ENCODE measurements around the gene CABCOCO1. TPM values are rescaled to one million over a fixed set of nuclear protein-coding genes. Genes with fewer than 3 reads are reported as not detected.
A peak's percentile ranks its signal among the peaks of the same experiment; 100 is the strongest.

Gene CABCOCO1
- total and polyA plus RNA-seq, 9 of the 15 experiments (the other 6 are each of a cell fraction or from before 2014, with no cell fraction given), result 0.04 TPM; not detected in 8

DNA sequence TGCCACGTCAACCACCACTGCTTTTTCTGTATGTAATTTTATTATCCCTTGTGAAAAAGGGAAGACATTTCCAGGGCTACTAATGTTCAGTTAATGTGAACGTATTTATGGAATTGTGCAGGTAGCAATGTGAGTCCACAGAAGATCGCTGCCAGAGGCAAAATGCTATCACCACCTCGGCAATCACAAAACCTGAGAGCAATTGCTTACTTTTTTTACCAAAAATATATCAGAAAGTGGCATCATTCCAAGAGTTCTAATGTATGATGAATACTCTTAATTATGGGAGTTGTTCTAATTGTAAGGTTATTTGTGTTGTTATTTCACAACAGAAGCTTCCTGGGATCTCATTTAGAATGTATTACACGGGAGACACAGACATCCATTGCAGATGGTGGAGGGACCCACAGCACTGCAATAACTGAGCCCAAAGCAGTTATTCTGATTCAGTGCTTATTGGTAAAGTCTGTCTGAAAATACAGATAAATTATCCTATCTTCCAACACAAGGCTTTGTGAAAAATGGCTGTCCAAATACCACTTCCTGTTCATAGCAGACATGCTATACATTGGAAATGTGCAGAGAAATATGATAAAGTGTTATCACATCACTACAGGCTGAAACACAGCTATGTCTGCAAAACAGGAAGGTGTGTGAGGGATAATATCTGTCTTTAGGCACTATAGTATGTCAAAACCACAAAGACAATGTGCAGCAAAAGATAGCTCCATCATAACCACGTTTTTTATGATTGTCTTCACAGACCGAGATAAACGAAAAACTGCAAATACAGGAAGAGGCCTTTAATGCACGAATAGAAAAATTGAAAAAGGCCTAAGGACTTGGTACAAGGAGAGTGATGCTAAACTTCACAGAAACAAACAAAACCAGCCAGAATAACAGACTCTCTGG, 102.7 kb downstream of the CABCOCO1 start (continued):
- TF ChIP-seq, protein P1, sequence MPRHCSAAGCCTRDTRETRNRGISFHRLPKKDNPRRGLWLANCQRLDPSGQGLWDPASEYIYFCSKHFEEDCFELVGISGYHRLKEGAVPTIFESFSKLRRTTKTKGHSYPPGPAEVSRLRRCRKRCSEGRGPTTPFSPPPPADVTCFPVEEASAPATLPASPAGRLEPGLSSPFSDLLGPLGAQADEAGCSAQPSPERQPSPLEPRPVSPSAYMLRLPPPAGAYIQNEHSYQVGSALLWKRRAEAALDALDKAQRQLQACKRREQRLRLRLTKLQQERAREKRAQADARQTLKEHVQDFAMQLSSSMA (CRISPR knock-in tag; IDR thresholded peaks at IDR 0.05), result no peak
- TF ChIP-seq BCL6 (CRISPR knock-in tag; IDR thresholded peaks at IDR 0.05) (peak; percentile 90; the same call in 1 of the 2 replicates), GABPA (tag; conservative IDR thresholded peaks at IDR 0.05; ENCODE audit: low read depth) (peak; percentile 90), TAF1 (IDR thresholded peaks at IDR 0.05; ENCODE audit: control insufficient read depth, extremely low read depth, insufficient read depth, low read length, severe bottlenecking) (peak; percentile 41), SMARCA4 (IDR thresholded peaks at IDR 0.05) (peak; percentile 100), EZH2 (IDR thresholded peaks at IDR 0.05; ENCODE audit: borderline replicate concordance, low read depth, low read length) (peak; percentile 99; the same call in 1 of the 2 replicates), TOE1 (IDR thresholded peaks at IDR 0.05; ENCODE audit: borderline replicate concordance) (peak; percentile 86), TOE1 (CRISPR knock-in tag; IDR thresholded peaks at IDR 0.05; ENCODE audit: borderline replicate concordance, low read depth) (peak; percentile 80; the same call in 1 of the 2 replicates), CHD1 (IDR thresholded peaks at IDR 0.05; ENCODE audit: low read length) (no peak), ERF (CRISPR knock-in tag; IDR thresholded peaks at IDR 0.05) (0 out of 2 replicates have a peak, but pooled peaks have one; percentile 87)
- TF ChIP-seq, protein P2, sequence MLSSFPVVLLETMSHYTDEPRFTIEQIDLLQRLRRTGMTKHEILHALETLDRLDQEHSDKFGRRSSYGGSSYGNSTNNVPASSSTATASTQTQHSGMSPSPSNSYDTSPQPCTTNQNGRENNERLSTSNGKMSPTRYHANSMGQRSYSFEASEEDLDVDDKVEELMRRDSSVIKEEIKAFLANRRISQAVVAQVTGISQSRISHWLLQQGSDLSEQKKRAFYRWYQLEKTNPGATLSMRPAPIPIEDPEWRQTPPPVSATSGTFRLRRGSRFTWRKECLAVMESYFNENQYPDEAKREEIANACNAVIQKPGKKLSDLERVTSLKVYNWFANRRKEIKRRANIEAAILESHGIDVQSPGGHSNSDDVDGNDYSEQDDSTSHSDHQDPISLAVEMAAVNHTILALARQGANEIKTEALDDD (IDR thresholded peaks at IDR 0.05), result peak; percentile 78; the same call in 1 of the 2 replicates
- TF ChIP-seq, protein P3, sequence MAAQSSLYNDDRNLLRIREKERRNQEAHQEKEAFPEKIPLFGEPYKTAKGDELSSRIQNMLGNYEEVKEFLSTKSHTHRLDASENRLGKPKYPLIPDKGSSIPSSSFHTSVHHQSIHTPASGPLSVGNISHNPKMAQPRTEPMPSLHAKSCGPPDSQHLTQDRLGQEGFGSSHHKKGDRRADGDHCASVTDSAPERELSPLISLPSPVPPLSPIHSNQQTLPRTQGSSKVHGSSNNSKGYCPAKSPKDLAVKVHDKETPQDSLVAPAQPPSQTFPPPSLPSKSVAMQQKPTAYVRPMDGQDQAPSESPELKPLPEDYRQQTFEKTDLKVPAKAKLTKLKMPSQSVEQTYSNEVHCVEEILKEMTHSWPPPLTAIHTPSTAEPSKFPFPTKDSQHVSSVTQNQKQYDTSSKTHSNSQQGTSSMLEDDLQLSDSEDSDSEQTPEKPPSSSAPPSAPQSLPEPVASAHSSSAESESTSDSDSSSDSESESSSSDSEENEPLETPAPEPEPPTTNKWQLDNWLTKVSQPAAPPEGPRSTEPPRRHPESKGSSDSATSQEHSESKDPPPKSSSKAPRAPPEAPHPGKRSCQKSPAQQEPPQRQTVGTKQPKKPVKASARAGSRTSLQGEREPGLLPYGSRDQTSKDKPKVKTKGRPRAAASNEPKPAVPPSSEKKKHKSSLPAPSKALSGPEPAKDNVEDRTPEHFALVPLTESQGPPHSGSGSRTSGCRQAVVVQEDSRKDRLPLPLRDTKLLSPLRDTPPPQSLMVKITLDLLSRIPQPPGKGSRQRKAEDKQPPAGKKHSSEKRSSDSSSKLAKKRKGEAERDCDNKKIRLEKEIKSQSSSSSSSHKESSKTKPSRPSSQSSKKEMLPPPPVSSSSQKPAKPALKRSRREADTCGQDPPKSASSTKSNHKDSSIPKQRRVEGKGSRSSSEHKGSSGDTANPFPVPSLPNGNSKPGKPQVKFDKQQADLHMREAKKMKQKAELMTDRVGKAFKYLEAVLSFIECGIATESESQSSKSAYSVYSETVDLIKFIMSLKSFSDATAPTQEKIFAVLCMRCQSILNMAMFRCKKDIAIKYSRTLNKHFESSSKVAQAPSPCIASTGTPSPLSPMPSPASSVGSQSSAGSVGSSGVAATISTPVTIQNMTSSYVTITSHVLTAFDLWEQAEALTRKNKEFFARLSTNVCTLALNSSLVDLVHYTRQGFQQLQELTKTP (IDR thresholded peaks at IDR 0.05; ENCODE audit: low read depth in 1 of 2, partially characterized antibody in 2 of 2), result peak; percentile 87 to 99

Data from K562 (cell line).